Measurements from ENCODE around the gene SHLD3.
"Not testable (repeated sequence)": the region's sequence is repeated elsewhere in the genome, so short reads cannot be mapped to it uniquely, and the experiment has no call there.

Gene SHLD3

DNA sequence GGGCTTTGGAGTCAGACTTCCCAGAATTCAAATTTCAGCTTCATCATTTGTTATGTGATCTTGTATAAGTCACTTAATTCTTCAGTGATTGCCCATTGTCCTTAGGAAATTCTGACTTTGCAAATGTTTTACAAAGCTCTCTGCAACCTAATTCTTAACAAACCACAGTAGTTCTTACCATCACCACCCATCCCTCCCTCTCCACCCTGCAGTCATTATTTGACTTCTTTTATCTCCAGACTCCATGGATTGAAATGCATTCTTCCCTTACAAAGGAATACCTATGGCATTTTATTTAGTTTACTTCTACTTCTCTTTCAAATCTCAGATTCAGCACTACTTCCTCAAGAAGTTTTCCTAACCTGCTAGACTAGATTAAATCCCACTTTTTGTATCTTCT lies 23.1 kb downstream of the SHLD3 start:
- H3K27me3 Mint-ChIP-seq, result no peaks in the 10 kb centered on the region
- CTCF ChIA-PET, result no interaction called here
- H3K27ac Mint-ChIP-seq, result no peak overlapping the region
- peaks cover 14% of the 10 kb centered on the region for H3K36me3 Mint-ChIP-seq
- DNase-seq, result no peak
- H3K9me3 Mint-ChIP-seq, result no peaks in the 10 kb centered on the region
- H3K4me1 Mint-ChIP-seq, result no peaks in the 10 kb centered on the region
- no peak overlapping the region for H3K4me3 Mint-ChIP-seq

DNA sequence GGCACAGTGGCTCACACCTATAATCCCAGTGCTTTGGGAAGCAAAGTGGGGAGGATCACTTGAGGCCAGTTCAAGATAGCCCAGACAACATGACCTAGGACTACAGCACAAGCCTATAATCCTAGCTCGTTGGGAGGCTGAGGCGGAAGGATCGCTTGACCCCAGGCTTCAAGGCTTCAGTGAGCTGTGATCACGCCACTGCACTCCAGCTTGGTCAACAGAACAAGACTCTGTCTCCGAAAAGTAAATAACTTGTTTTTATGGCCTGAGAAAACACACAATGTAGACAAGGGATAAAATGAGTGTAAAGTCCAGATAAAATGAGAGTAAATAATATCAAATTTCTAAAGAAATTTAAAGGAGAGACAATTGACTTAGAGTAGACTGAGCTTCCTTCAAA lies 26.3 kb downstream of the SHLD3 start:
- Mint-ChIP-seq H3K27me3 (no peaks in the 10 kb centered on the region), H3K36me3 (peaks cover 15% of the 10 kb centered on the region), H3K4me3 (no peak overlapping the region), H3K4me1 (no peaks in the 10 kb centered on the region), H3K9me3 (no peaks in the 10 kb centered on the region), H3K27ac (no peak overlapping the region)
- DNase-seq, result no peak
- CTCF ChIA-PET, result no interaction called here

DNA sequence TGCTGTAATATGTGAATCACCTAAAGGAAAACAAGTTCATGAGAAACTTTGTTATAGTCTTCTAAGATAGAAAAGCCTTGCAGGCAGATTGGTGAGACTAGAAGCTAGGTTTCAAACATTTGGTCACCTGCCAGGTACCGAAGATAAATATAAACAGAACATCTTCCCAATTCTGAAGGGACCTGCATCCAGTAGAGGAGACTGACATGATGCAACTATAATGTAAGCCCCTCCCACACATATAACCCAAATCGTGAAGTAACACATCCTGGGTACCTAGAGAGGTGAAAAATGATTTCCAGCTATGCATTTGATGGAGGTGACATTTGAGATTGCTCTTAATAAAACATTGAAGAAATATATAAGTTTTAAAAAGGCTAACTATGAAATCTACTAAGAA lies 29.9 kb downstream of the SHLD3 start:
- CTCF ChIA-PET, result no interaction called here
- H3K4me1 Mint-ChIP-seq, result no peaks in the 10 kb centered on the region
- H3K27ac Mint-ChIP-seq, result no peak overlapping the region
- peaks cover 18% of the 10 kb centered on the region for H3K36me3 Mint-ChIP-seq
- no peaks in the 10 kb centered on the region for H3K9me3 Mint-ChIP-seq
- no peak overlapping the region for H3K4me3 Mint-ChIP-seq
- no peak for DNase-seq
- no peaks in the 10 kb centered on the region for H3K27me3 Mint-ChIP-seq

DNA sequence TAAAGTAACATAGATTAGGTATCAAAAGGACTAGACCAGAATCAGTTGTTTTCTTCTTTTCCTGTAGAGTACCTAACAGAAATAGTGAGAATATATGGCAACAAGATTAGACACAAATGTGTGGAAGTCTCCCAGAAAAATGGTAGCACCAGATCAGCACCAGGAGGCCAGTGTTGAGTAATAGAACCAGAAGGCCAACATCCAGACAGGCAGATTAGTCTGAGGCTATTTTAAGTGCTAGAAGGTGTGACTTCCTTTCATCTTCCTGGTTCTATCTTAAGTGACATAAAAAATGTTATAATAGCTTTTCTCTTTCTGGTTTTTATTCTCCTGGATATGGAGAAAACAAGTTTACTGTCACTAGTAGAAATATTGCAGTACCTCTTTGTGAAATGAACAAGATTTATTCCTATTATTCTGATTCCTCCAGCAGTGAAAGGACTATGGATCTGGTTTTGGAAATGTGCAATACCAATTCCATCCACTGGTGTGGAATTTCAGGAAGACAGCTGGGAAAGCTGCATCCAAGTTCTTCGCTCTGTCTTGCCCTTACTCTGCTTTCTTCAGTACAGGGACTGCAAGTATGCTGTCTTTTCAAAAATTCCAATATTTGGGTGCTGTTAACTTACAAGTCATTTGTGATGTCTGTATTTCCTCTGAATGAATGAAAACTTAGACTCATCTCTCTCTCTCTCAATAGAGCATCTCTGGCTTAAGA lies 39.1 kb downstream of the SHLD3 start:
- no peak for DNase-seq
- Mint-ChIP-seq H3K27ac (no peak overlapping the region), H3K4me1 (no peaks in the 10 kb centered on the region), H3K36me3 (peaks cover 29% of the 10 kb centered on the region), H3K27me3 (no peaks in the 10 kb centered on the region), H3K9me3 (no peaks in the 10 kb centered on the region), H3K4me3 (no peak overlapping the region)
- CTCF ChIA-PET, result no interaction called here

DNA sequence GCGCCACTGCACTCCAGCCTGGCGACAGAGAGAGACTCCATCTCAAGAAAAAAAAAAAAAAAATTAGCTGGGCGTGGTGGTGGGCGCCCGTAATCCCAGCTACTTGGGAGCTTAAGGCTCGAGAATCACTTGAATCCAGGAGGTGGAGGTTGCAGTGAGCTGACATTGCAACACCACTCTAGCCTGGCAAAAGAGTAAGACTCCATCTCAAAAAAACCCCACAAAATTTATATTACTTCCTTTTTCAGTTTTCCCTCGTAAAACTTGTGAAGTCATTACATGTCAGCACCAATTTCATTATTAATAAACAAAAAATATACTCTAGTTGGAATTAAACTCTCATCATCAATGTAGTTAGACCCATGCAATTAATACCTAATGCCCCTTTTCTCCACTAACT lies 43.9 kb downstream of the SHLD3 start:
- no peak overlapping the region for H3K4me3 Mint-ChIP-seq
- no peaks in the 10 kb centered on the region for H3K4me1 Mint-ChIP-seq
- H3K27ac Mint-ChIP-seq, result no peak overlapping the region
- H3K27me3 Mint-ChIP-seq, result no peaks in the 10 kb centered on the region
- peaks cover 30% of the 10 kb centered on the region for H3K36me3 Mint-ChIP-seq
- DNase-seq, result no peak
- no peaks in the 10 kb centered on the region for H3K9me3 Mint-ChIP-seq
- CTCF ChIA-PET, result no interaction called here

DNA sequence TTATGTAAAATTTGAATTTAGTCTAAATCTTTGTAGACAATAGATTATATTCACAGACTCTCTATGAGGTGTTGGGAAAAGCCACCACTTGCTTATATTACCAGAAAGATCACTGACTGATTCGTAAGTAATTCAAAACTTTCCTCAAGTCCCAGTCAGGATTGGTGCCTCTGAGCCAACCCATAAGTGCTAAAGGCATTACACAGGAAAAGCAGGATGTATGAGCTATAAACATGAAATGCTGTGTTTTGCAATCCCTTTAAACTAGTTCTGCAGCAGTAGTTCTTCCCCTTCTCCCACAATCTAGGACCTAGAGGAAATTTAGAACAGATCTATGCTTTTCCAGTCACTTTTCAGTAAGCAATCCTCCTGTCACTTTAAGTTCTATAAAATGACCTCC lies 48.0 kb downstream of the SHLD3 start:
- Mint-ChIP-seq H3K9me3 (no peaks in the 10 kb centered on the region), H3K27me3 (no peaks in the 10 kb centered on the region), H3K27ac (no peak overlapping the region), H3K4me1 (peaks cover 4% of the 10 kb centered on the region), H3K36me3 (peaks cover 53% of the 10 kb centered on the region), H3K4me3 (no peak overlapping the region)
- CTCF ChIA-PET, result no interaction called here
- DNase-seq, result no peak

DNA sequence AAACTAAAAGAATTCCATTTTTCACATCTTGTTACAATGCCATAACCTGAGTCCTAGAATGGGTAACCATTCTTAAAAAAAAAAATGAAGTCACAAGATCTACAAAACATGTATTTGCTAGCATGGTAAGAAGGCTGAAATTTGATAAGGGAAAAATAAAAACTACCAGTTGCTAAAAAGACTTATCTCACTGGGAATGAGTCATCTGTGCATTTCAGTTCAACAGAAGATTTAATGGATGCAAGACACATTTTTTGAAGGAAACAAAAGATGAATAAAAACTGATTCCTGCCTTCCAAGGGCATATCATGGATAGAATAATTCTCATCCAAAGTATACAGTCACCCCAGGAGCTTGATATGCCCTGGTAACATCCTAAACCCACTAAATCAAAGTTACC lies 49.9 kb downstream of the SHLD3 start:
- no peaks in the 10 kb centered on the region for H3K9me3 Mint-ChIP-seq
- DNase-seq, result no peak
- no peaks in the 10 kb centered on the region for H3K27me3 Mint-ChIP-seq
- H3K27ac Mint-ChIP-seq, result no peak overlapping the region
- H3K4me1 Mint-ChIP-seq, result peaks cover 4% of the 10 kb centered on the region
- CTCF ChIA-PET, result no interaction called here
- H3K36me3 Mint-ChIP-seq, result peaks cover 65% of the 10 kb centered on the region
- H3K4me3 Mint-ChIP-seq, result no peak overlapping the region

DNA sequence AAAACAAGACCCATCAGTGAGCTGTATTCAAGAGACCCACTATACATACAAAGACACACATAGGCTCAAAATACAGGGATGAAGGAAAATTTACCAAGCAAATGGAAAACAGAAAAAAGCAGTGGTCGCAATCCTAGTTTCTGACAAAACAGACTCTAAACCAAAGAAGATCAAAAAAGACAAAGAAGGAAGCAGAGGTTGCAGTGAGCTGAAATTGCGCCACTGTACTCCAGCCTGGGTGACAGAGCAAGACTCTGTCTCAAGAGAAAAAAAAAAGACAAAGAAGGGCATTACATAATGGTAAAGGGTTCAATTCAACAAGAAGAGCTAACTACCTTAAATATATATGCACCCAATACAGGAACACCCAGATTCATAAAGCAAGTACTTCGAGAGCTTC lies 51.2 kb downstream of the SHLD3 start:
- CTCF ChIA-PET, H3K27ac Mint-ChIP-seq, H3K27me3 Mint-ChIP-seq, H3K4me1 Mint-ChIP-seq, H3K4me3 Mint-ChIP-seq, DNase-seq, H3K9me3 Mint-ChIP-seq: not testable (repeated sequence)
- H3K36me3 Mint-ChIP-seq, result peaks cover 68% of the 10 kb centered on the region
